T1000 (cell line): ENCODE results near the gene ARFGAP3.

Experiments
- DNase-seq: peaks from one replicate; lab custom pipeline; 2025; ENCODE audit warnings: mixed read lengths; lab: John Stamatoyannopoulos, UW

The ARFGAP3 gene

GRCh38 chr22:42819412-42820044 is 37.5 kb downstream of the ARFGAP3 start:
- no peak for DNase-seq

DNA sequence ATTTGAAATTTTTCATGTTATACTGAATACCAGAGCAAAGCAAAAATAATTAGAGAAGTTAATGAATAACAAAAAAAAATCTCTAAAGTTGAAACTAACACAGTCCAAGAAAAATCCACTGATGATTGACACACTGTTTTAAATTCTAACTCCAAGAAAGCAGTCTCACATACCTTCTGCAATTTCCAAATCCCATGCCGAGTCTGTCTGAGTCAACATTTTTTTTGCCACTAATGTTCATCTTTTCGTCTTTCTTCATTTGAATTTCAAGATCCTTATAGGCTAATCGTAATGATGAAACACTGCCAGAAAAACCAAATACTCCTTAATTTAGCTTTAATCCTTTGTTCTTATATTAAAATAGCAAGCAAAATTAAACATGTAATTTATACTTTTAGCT is 39.5 kb downstream of the ARFGAP3 start:
- DNase-seq, result no peak

GRCh38 chr22:42816336-42816735 is 40.7 kb downstream of the ARFGAP3 start:
- DNase-seq, result no peak

DNA sequence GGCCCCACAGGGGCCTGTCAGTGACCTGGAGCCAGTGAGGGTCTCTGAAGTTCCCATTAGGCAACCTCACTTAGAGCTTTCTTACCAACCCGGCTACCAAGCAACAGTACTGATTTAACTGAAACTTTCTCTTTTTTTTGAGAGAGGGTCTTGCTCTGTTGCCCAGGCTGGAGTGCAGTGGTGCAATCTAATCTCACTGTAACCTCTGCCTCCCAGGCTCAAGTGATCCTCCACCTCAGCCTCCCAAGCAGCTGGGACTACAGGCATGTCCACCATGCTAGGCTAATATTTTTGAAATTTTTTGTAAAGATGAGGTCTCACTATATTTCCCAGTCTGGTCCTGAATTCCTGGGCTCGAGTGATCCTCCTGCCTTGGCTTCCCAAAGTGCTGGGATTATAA is 42.5 kb downstream of the ARFGAP3 start:
- no peak for DNase-seq

DNA sequence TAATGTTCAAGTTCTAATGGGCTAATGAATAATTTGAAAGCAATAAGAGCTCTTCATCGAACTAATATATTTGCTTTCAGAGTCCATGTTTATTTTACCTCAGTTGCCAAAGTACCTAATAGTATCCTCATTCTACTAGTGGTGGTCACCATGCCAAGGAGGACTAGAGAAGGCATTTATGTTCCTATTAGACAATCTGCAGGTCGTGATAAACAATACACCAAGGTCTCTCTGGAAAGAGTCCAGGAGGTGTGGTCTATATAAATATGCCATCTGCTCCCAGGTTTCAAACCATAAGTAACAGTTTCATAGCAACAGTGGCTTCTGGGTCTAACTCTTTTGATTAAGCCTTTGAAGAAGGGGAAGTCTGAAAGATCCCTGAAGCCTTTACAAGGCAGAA is 42.9 kb downstream of the ARFGAP3 start:
- DNase-seq, result no peak

GRCh38 chr22:42813501-42813900 is 43.6 kb downstream of the ARFGAP3 start:
- no peak for DNase-seq

DNA sequence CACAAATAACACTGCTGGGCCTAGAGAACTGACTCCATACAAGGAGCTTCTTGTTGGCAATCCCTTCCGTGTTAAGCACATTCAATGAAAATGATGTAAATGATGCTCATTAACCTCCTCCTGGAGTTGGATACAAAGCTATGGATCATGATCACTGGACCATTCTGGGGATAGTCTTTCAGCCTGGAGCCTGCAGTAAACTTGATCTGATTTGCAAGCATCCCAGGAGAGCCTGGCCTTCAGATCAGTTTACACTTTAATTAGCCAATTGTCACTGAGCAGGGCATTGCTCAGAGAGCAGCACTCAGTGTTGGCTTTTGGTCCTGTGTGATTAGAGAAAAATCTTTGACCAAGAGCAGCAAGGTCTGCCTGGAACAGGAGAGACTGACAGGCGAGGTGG is 45.6 kb downstream of the ARFGAP3 start:
- DNase-seq, result no peak

DNA sequence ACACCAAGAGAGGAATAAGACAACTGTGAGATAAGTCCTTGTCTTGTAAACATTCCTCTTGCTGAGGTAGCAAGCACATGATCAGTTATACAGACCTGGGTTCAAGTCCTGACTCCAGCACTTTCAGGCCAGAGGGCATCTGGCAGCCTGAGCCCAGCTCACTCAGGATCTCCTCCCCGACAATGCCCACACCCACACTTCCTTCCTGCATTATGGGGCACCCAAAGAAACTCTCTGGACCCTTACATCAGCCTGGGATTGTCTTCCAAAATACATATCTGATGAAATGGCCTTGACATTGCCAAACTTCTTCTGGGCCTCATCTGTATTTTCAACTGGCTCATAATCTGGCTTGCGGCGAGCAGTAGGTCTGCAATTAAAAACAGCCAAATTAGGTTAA is 48.6 kb downstream of the ARFGAP3 start:
- no peak for DNase-seq

DNA sequence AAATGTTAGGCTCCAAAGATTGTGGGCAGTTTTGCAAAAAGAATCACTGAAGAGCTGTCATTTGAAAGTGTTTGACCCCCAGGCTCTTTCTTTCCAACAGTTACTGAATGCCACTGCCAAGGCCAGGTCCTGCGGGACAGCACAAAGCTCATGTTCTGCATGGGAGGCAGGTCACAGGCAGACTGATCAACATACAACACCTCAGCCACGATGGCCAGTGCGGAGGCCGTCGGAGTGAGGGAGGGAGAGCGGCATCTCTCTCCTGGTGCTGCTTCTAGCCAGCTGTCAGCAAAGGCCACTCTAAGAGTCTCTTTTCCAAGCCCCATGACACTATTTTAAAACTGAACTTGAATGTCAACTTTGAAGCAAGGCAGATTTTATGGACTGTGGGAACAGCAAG is 49.9 kb downstream of the ARFGAP3 start:
- DNase-seq, result no peak

- no peak for DNase-seq
These were observed 50.9 kb downstream of the ARFGAP3 start for GRCh38 chr22:42805998-42806830.

DNA sequence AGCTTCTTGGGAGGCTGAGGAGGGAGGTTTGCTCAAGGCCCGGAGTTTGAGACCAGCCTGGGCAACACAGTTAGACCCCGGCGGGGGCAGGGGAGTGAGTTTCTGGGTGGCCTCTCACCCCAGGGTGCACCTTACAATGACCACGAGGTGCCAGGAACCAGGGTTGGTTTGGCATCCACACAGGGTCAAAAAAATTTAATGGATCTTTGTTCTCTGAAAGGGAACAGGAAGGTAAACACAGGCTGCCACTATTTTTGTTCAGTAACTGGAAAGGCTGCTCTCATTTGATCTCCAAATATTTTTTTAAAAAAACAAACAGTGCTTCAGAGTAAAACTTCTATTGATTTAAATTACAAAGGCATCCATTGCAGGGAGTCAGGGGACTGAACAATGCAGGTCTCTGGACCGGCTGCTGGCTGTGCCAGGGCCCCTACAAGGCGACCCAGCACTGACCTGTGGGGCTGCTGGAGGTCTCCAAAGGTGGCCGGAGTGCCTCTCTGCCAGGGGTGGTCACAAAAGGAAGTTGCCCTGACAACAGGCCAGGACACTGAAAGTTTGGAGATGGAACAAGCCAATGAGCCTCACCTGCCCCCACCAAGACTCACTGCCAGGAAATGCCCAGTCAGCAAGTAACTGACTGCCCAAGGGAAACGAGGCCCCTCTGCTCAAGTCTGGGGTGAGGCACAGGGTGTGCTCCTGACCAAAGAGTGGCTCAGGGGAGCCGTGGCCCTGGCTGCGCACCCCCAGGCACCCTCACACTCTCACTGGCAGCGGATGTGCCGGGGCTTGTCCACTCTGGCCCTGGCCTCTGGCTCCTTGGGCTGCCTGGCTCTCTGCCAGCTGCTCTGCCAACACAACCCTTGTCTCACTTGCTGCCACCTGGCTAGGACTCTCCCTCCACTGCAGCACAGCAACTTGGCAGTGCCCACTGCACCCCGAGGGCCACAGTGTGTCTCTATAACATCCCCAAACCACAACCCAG is 51.8 kb downstream of the ARFGAP3 start:
- DNase-seq, result no peak

DNA sequence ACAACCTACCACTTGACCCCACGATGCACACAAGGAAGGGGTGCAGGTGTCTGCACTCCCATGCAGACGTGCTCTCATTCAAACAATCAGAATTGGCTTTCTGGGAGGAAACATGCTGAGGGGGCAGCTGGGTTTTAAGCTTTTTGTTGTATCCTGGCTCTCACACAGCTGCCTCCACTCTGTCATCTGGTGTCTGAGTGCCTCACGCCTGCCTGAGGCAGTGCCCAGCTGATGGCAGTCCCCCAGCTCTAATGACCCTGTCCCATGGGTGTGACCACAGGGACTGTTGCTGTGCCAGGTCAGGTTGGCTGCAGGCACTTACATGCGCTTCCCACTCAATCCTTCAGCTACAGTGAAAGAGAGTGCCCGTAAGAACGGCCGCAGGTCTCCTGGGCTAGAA is 53.7 kb downstream of the ARFGAP3 start:
- DNase-seq, result no peak

- no peak for DNase-seq
These were observed 55.6 kb downstream of the ARFGAP3 start for GRCh38 chr22:42801252-42802080.

DNA sequence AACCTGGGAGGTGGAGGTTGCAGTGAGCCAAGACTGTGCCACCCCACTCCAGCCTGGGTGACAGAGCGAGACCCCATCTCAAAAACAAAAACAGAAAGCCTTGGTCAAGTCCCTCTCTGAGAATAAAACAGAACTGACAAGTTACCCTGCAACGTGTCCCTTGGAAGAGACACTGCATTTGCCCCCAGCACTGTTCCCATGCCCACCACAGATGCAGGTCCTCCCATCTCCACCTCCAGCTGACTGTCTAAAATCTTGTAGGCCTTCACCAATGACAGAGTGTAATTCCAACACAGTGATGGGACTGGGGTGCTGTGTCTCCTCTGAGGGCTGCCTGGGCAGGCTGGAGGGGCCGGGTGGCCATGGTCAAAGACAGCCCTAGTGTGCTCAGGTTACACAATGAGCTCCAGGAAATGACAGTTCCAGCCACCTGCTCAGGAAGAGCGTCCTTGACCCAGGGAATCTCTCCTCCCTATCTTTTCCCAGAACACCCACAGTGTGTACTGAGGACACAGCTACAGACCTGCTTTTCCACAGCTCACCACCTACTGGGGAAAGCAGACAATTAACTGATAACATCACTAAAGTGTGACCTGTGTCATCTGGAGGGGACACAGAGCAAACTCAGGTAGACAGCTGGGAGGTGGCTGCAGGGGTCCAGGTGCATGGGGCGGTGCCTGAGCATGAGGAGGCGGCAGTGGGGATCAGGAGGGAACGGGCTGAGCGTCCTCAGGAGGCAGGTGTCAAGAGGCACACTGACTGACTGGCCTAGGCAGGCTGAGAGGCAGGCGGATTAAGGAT is 56.4 kb downstream of the ARFGAP3 start:
- no peak for DNase-seq

DNA sequence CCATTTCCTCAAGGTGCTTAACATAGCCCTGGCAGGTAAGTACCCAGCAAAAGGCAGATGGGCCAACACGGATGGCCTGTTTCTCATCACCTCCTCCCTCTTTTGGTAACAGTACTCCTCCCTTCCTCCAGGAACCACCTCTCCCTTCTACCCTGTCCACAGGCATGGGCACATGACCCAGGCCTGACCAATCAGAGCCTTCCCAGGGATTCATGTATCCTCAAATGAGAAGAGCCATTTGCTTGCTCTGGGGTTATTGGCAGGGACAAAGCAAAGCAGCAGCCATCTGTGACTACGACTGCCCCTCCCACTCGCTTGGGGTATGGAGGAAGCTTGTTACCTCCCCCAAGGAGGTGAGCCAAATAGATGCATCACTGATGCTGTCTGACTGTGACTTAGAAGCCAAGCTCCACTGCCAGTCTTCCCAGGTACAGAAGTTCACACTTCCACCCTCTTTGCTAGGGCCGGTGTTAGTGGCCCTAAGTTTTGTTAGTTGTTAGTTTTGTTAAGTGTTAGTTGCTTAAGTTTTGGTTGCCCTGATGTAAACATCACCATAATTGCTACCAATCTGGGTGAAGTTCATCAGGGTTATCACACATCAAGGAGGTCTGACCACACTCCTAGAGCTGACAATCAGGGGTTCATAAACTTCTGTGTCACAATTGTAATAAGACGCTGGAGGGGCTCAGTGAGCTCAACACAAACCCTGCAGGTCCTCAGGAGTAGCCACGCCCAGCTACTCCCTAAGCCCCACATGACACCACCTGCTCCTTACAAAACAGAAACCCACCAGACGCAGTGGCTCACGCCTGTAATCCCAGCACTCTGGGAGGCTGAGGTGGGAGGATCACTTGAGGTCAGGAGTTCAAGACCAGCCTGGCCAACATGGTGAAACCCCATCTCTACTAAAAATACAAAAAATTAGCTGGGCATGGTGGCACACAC is 57.3 kb downstream of the ARFGAP3 start:
- no peak for DNase-seq

DNA sequence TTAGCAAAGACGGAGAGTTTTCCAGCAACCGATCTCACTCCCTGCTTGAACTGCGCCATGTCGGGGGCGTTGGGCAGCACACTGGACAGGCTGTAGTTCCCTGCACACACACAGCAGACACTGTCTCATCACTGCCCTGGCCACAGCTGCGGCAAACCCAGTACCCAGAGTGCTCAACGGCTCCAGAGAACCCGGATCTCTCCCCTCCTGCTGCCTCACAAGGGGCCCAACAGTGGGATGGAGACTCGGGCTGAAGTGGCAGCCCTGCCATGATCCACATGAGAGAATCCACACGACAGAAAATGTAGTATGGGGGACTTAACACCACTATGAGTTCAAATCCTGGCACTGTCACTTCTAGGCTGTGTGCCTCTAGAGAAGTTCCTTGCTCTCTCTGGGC is 58.0 kb downstream of the ARFGAP3 start:
- DNase-seq, result no peak

DNA sequence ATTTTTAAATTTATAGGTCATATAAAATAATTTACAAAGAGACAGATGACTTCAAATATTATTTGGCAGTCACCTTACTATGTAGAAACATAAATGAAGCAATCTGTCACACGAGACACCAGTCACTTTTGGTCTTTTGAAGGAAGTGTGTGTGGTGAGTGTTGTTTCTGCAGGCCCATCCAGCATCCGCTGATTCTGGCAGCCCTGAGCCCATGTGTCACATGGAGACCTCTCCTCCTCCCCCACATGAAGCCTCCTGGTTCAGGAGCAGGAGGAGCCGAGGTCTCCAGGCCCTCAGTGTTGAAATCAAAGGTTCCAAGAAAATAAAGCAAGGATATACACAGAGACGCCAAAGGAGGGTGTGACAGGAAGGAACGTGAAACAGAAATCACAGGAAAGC is 60.1 kb downstream of the ARFGAP3 start:
- no peak for DNase-seq

DNA sequence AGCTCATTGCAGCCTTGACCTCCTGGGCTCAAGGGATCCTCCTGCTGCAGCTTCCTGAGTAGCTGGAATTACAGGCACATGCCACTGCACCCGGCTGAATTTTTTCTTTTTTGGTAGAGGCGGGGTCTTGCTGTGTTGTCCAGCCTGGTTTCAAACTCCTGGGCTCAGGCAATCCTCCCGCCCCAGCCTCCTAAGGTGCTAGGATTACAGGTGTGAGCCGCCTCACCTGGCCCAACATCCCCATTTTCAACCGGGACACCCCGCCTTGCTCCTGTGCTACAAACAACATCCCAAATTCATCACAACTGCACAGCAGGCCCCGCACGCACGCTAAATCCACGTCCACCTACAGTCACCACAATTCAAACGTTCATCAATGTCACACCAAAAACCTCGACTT is 61.0 kb downstream of the ARFGAP3 start:
- no peak for DNase-seq
